ENCODE measurements around the gene EFNA5. TPM values are rescaled to one million over a fixed set of nuclear protein-coding genes. Genes with fewer than 3 reads are reported as not detected.

EFNA5 gene
- total RNA-seq, 1 donor from 2014 or later, result 57.5 TPM

DNA sequence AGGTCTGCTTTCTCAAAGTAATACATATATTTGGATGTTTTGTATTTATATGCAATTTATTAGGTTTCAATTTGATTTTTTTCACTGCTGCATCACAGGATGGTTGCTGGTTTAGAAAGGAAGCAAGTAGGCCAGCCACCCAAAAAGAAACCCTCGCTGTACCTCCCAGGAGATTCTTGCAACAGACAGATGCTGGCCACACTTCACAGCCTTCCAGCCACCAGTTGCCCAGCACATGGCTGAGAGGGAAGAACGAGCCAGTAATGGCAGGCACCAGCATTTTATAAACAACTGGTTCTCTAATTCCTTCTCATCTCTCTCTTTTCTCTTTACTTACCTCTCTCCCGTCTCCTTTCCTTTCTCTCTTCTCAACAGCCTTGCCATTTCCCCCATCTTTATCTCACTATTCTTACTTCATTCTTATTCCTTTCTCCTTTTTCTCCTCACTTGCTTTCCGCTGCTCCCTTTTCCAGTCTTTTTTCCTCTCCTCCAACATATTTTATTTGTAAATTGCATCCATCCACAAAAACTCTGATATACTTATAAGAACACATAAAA lies 38.9 kb downstream of the EFNA5 start:
- no peak for DNase-seq (ENCODE audit: low spot score in 2 of 2, unreplicated experiment in 2 of 2)
- Mint-ChIP-seq H3K9me3 (no peaks in the 10 kb centered on the region), H3K27me3 (ENCODE audit: low read depth) (no peaks in the 10 kb centered on the region), H3K36me3 (peaks cover 5% of the 10 kb centered on the region), H3K4me1 (peaks cover 36% of the 10 kb centered on the region), H3K4me3 (no peak overlapping the region), H3K27ac (no peak overlapping the region)
- TF ChIP-seq, protein P1, sequence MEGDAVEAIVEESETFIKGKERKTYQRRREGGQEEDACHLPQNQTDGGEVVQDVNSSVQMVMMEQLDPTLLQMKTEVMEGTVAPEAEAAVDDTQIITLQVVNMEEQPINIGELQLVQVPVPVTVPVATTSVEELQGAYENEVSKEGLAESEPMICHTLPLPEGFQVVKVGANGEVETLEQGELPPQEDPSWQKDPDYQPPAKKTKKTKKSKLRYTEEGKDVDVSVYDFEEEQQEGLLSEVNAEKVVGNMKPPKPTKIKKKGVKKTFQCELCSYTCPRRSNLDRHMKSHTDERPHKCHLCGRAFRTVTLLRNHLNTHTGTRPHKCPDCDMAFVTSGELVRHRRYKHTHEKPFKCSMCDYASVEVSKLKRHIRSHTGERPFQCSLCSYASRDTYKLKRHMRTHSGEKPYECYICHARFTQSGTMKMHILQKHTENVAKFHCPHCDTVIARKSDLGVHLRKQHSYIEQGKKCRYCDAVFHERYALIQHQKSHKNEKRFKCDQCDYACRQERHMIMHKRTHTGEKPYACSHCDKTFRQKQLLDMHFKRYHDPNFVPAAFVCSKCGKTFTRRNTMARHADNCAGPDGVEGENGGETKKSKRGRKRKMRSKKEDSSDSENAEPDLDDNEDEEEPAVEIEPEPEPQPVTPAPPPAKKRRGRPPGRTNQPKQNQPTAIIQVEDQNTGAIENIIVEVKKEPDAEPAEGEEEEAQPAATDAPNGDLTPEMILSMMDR (IDR thresholded peaks at IDR 0.05; ENCODE audit: unreplicated experiment), result no peak

GRCh38 chr5:107630184-107630583 lies 40.6 kb downstream of the EFNA5 start:
- Mint-ChIP-seq H3K4me3 (no peak overlapping the region), H3K9me3 (no peaks in the 10 kb centered on the region), H3K36me3 (peaks cover 5% of the 10 kb centered on the region), H3K27me3 (ENCODE audit: low read depth) (no peaks in the 10 kb centered on the region), H3K4me1 (peaks cover 29% of the 10 kb centered on the region), H3K27ac (no peak overlapping the region)
- TF ChIP-seq, protein P1 (IDR thresholded peaks at IDR 0.05; ENCODE audit: unreplicated experiment), result no peak
- no peak for DNase-seq (ENCODE audit: low spot score in 2 of 2, unreplicated experiment in 2 of 2)

- TF ChIP-seq, protein P1 (IDR thresholded peaks at IDR 0.05; ENCODE audit: unreplicated experiment), result no peak
- no peak for DNase-seq (ENCODE audit: low spot score in 2 of 2, unreplicated experiment in 2 of 2)
- Mint-ChIP-seq H3K4me3 (no peak overlapping the region), H3K27ac (no peak overlapping the region), H3K4me1 (peaks cover 32% of the 10 kb centered on the region), H3K27me3 (ENCODE audit: low read depth) (no peaks in the 10 kb centered on the region), H3K9me3 (no peaks in the 10 kb centered on the region), H3K36me3 (no peaks in the 10 kb centered on the region)
These were observed 46.5 kb downstream of the EFNA5 start for GRCh38 chr5:107624235-107624634.

- H3K9me3 Mint-ChIP-seq, result no peaks in the 10 kb centered on the region
These were observed 49.6 kb downstream of the EFNA5 start for GRCh38 chr5:107621089-107621488.

GRCh38 chr5:107619781-107620180 lies 51.0 kb downstream of the EFNA5 start:
- DNase-seq (ENCODE audit: low spot score in 2 of 2, unreplicated experiment in 2 of 2), result no peak
- Mint-ChIP-seq H3K27ac (peak overlapping the region; percentile 27), H3K27me3 (ENCODE audit: low read depth) (no peaks in the 10 kb centered on the region), H3K36me3 (no peaks in the 10 kb centered on the region), H3K4me3 (no peak overlapping the region), H3K9me3 (no peaks in the 10 kb centered on the region), H3K4me1 (peaks cover 50% of the 10 kb centered on the region)
- TF ChIP-seq, protein P1 (IDR thresholded peaks at IDR 0.05; ENCODE audit: unreplicated experiment), result no peak

More at GRCh38 chr5:107621089-107621488, 49.6 kb downstream of the EFNA5 start:
- Mint-ChIP-seq H3K27me3 (ENCODE audit: low read depth) (no peaks in the 10 kb centered on the region), H3K27ac (no peak overlapping the region), H3K36me3 (no peaks in the 10 kb centered on the region), H3K4me1 (peaks cover 44% of the 10 kb centered on the region), H3K4me3 (no peak overlapping the region)
- no peak for DNase-seq (ENCODE audit: low spot score in 2 of 2, unreplicated experiment in 2 of 2)
- TF ChIP-seq, protein P1 (IDR thresholded peaks at IDR 0.05; ENCODE audit: unreplicated experiment), result no peak

GRCh38 chr5:107618242-107618641 lies 52.5 kb downstream of the EFNA5 start:
- DNase-seq (ENCODE audit: low spot score in 2 of 2, unreplicated experiment in 2 of 2), result no peak
- H3K27ac Mint-ChIP-seq, result no peak overlapping the region
- H3K36me3 Mint-ChIP-seq, result no peaks in the 10 kb centered on the region
- no peak overlapping the region for H3K4me3 Mint-ChIP-seq
- peaks cover 50% of the 10 kb centered on the region for H3K4me1 Mint-ChIP-seq
- TF ChIP-seq, protein P1 (IDR thresholded peaks at IDR 0.05; ENCODE audit: unreplicated experiment), result no peak
- no peaks in the 10 kb centered on the region for H3K9me3 Mint-ChIP-seq
- no peaks in the 10 kb centered on the region for H3K27me3 Mint-ChIP-seq (ENCODE audit: low read depth)

All from mesothelial cell of epicardium (in vitro differentiated cells).